NOMO-1 treated with DMSO at 0.1 percent for 48 hours (cell line): Measurements from ENCODE around the gene KRTAP5-5.
"Not testable (repeated sequence)": the region's sequence is repeated elsewhere in the genome, so short reads cannot be mapped to it uniquely, and the experiment has no call there.

Source experiments
- DNase-seq: peaks from one replicate; lab custom pipeline; 2025; ENCODE audit not compliant: unreplicated experiment; lab: John Stamatoyannopoulos, UW

Gene KRTAP5-5

GRCh38 chr11:1641096-1641495 is 11.5 kb downstream of the KRTAP5-5 start:
- no peak for DNase-seq

DNA sequence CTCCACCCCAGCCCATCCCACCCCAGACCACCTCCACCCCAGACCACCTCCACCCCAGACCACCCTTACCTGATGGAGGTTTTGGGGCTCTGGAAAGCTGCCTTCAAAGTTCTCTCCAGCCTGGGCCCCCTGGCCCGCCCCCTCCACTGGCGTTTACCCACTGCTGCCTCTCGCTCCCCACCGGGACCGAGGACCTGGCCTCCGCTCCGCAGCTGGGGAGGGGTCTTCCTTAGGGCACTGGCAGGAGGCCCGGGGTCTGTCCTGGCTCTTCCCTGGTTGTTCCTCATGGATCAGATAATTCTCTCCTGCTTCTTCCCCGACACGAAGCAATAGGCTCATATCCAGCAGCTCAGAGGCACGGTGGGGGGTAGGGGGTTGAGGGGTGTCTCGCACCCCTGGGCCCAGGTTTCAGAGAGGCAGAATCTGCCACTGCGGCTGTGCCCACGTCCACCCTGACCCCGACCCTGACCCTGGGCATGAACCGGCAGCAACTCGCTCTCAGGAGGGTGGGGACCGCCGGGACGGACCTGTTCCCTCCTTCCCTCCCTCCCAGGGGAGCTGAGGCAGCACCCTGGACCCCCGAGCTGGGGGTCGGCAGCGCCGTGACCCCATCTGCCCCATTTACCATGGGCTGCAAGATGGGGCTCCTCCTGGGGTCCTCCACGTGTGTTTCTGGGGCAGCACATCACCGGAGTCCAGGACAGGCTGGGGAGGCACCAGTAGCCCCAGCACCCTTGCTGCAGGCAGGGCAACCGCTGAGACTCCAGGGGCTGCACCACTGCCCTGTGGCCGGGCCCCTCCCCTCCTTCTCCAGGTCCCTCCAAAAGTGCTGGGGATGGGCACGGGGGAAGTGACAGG is 12.9 kb downstream of the KRTAP5-5 start:
- DNase-seq, result no peak

DNA sequence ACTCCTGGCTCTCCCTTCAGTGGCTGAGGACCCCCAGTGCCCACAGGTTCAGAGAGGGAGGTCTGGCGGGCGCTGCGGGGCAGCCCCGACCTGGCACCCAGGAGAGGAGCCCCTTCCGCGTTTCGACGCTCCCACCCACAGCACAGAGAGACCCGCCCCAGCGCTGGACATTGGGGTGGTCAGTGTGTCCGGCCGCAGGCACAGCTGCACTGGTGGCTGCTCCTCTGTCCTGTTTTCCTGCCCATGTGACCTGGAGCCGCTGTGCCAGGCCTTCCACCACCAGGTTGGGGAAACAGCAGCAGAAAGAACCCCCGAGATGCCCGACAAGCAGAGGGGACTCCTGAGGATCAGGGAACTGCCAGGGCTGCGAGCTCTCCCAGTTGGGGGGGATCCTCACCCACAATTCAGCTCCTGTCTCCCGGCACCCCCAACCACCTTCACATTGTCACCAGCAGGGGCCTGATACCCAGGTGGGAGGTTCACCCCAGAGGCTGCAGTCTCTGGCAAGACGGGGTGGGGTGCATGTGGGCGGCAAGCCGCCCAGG is 13.6 kb downstream of the KRTAP5-5 start:
- DNase-seq, result no peak

DNA sequence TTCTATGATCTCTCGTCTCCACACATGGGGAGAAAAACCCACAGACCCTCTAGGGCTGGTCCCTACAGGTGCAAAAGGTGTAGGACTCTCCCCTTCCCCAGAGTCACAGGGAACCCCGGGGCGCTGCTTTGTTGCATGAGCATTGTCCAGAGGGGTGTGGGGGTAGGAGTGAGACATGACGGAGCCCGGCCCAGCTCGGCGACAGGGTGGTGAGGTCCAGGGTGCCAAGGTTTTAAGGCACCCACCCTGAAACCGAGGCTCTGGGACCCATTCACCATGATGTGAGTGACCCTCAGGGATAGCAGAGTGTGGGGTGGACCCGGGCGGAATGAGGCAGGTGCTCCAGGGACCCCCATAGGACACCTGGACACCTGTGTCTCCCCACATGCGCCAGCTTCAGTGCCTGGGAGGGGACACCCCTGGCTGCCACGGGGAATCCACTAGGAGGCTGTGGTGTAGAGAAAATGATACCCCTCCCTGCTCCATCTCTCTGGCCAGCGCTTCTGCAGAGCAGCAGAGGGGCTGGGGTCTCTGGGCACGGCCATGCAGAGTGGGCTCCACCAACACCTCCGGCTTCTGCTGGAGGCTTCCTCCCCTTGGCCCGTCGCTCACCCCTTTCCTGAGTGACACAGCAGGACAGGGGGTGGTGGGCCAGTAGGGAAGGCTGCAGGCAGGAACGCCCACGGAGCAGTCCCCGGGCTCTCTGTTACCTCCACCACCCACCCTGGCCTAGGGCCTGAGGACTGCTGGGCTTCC is 15.2 kb downstream of the KRTAP5-5 start:
- no peak for DNase-seq

DNA sequence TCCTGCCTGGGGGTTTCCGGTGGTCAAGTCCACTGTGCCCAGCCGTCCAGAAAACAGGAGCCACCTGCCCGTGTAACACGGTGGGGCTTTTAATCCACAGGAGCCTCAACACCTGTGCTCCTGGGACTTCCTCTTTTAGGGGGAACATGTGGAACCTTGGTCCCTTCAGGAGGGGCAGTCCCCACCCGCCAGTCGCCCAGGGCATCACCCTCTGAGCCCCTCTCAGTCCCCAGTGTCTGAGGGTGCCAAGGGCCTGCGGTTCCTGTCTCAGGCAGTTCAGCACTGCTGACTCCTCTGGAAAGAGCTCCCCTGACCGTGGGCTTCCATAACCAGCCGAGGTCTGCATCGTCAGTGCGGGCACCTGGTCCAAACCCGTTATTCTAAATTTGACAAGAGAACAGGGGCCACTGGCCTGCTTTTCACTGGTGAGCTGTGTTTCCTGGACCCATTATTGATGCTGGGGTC is 15.8 kb downstream of the KRTAP5-5 start:
- DNase-seq, result no peak

GRCh38 chr11:1646540-1646939 is 17.0 kb downstream of the KRTAP5-5 start:
- not testable (repeated sequence) for DNase-seq

DNA sequence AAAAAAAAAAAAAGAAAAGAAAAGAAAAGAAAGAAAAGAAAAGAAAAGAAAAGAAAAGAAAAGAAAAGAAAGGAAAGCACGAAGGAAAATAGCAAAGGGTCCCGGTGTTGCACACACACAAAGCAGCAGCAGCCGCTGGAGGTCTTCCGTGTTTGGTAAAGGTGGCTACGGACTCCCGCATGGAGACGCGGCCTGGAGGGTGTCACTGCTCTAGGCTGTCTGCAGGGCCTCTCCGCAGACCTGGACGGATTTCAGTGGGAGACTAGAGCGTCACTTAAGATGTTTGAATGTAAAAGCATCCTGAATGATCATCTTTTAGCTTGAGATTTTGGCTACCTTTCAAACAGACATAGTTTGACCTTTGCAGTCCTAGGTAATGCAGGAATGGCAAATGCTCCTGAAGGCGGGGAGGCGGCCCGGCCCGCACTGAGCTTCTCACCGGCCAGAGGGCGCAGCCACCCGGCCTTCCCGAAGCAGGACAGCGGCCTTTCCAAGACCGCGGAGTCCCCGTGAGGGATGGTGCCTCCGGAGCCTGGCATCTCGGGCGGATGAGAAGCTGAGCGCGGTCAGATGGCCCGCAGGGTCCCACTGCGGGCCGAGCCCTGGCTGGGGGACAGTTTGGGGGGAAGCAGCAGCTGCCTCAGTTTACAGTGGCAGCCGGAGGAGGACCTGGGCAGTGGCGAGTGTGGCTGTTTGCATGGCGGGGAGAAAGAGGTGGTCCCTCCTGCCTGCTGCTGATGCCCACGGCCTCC is 18.5 kb downstream of the KRTAP5-5 start:
- DNase-seq, result no peak

DNA sequence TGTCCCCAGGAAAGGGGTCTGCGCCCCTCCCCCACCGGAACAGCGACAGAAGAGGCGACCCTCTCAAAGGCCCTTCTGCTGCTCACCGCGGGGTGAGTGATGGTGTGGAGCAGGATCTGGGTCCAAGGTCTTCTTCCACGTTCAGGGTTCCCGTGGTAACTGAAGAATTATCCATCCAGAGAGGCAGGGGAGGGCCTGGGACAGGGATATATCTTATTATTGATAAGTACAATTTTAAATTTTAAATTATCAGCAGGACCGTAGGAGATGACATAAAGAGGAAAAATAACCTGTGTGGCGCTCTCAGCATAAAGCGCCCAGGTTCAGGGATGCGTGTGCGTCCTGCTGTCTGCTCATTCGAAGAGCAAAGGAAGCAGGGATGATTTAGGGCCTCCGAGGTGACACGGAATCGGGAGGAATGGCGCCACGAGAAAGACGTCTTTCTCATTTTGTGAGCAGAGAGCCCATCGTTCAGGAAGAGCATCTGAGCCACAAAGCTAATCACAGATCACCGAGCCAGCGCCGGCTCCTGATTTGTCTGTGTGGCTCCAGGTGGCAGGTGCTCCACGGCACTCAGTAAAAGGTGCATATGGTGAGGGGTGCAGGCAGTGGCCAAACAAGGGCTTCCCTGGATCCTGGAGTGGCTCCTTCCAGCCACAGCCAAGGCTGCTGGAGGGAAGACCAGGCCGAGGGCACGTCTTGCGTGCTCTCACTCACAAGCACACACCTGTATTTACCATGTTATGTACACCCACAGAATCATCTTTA is 19.3 kb downstream of the KRTAP5-5 start:
- DNase-seq, result no peak

DNA sequence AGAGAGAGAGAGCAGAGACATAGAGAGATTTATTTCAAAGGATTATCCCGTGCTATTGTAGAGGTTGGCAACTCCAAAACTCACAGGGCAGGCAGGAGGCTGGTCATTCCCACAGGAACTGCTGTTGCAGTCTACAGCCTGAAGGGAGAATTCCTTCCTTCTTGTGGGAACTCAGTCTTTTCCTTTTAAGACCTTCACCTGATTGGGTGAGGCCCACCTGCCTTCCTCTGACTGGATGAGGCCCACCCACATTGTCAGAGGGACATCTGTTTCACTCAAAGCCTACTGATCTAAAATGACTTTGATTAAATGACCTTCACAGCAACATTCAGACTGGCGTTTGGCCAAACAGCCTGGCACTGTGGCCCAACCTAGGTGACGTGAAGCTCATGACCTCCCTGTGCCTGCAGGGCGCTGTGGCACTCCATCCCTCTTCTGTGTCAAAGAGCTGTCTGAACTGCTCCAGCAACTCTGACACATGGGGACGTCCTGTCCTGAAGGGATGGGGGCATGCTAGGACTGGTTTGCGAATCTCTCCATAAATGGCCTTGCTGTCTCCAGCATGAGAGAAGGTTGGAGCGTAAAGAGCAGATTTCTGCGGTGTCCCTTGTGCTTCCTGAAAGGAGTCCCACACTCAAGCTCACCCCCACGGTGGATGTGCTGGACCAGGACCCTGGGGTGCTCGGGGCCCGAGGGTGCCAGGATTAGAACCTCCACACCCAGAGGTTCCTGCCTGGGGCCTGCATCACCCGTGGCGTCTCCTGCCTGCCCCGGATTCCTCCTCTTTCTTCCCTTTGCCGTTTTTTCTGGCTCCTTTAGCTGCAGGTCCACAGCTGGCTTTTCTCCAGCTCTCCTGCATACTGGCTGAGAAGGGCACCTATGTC is 20.7 kb downstream of the KRTAP5-5 start:
- DNase-seq, result no peak

DNA sequence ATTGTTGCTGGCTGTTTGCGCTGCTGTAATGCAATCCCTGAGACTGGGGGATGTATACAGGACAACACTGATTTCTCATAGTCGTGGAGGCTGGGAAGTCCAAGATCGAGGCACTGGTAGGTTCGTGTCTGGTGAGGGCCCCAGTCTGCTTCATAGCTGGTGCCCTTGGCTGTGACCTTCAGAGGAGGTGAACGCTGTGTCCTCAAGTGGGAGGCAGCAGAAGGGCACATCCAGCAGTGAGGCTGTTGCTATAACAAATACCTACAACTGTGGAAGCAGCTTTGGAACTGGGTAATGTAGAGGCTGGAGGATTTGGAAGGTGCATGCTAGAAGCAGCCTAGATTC is 21.3 kb downstream of the KRTAP5-5 start:
- no peak for DNase-seq

- DNase-seq, result no peak
Measured at GRCh38 chr11:1651411-1651980, 21.9 kb downstream of the KRTAP5-5 start.

DNA sequence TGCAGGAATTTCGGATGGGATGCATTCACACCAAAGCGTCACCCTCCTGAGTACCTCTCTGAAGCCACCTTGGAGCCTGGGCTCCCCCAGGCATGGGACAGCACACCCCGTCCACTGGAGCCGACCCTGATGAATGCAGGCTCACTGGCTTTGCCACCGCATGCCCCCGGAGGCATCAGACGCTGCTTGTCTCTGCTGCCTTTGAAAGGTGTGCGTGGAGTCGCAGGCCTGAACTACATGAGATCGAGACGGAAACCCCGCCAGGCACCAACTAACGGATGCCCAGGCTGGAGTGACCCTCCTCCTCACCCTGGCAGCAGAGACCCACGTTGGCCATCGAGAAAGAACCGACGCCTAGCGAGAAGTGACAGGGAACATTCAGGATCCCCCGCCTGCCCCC is 22.5 kb downstream of the KRTAP5-5 start:
- DNase-seq, result no peak

GRCh38 chr11:1652442-1652770 is 22.8 kb downstream of the KRTAP5-5 start:
- DNase-seq, result no peak

- peak; percentile 34 for DNase-seq
Measured at GRCh38 chr11:1652771-1653540, 23.4 kb downstream of the KRTAP5-5 start.

- no peak for DNase-seq
Measured at GRCh38 chr11:1653541-1654387, 24.2 kb downstream of the KRTAP5-5 start.

DNA sequence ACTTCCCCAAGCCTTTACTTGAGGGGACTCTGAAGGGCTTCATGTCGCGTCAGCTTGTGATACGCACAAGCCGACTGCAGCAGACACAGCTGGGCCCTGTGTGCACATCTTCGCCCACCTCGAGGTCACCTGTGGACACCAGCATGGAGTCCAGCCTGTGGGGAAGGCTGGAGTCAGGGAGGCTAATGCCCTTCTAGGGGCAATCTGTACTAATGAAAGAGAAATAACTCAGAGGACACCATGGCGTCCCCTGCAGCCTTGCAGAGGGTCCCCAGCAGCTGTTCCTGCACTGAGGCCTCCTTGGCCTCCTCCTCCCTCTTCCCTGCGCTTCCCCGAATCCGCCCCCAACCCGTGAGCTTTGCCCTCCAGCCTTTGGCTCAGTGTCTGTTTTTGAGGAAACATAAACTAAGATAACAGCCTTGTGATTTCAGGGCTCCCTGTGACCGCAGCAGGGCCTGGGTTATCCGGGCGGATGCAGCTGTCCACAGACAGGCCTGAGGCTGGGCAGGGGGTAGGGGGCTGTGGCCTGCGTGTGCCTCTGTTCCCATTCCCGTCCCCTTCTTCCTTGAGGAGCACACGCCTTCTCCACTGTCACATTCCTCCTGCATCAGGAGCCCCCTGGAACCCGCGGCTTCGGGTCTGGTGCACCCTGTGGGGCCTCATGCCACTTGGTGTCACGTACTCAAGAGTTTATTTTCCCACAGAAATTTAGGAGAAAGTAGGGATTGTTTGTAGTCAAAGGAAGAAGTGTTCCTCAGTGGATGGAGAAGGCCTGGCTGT is 25.0 kb downstream of the KRTAP5-5 start:
- DNase-seq, result no peak
